ENCODE results near the gene FOXP1. TPM values are rescaled to one million over a fixed set of nuclear protein-coding genes. Genes with fewer than 3 reads are reported as not detected.
A peak's percentile ranks its signal among the peaks of the same experiment; 100 is the strongest.

Gene FOXP1
- total and polyA plus RNA-seq, 2 of the 13 experiments (the other 11 are each of a cell fraction or from before 2014, with no cell fraction given): 40.4 to 59.0 TPM

DNA sequence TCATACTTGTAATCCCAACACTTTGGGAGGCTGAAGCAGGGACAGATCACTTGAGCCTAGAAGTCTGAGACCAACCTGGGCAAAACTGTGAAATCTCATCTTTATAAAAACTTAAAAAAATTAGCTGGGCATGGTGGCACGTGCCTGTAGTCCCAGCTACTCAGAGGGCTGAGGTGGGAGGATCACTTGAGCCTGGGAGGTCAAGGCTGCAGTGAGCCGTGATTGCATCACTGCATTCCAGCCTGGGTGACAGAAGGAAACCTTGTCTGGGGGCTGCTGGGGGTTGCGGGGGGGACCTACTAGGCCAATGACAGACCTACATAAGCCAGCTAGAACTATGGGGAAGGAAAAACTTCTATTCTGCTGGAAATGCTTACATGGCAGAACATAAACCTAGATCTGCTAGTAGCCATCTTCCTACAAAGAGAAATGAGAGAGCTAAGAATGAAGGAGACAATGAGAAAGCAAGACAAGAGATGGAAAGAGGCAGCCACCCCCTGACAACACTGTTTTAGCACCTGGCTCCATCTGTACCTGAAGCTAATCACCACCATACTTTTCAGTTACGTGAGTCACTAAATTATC, 23.9 kb downstream of the FOXP1 start (continued):
- TF ChIP-seq ZNF33A (CRISPR knock-in tag; IDR thresholded peaks at IDR 0.05; ENCODE audit: borderline replicate concordance): no peak
- TF ChIP-seq, protein P1, sequence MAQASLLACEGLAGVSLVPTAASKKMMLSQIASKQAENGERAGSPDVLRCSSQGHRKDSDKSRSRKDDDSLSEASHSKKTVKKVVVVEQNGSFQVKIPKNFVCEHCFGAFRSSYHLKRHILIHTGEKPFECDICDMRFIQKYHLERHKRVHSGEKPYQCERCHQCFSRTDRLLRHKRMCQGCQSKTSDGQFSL (CRISPR knock-in tag; IDR thresholded peaks at IDR 0.05): no peak
- TF ChIP-seq ZSCAN31 (CRISPR knock-in tag; IDR thresholded peaks at IDR 0.05; ENCODE audit: low read depth): no peak
- TF ChIP-seq IKZF4 (CRISPR knock-in tag; IDR thresholded peaks at IDR 0.05; ENCODE audit: borderline replicate concordance, low read depth, not compliant biosample characterization): no peak
- no peak for TF ChIP-seq SATB2 (CRISPR knock-in tag; IDR thresholded peaks at IDR 0.05)
- TF ChIP-seq ZNF670 (CRISPR knock-in tag; IDR thresholded peaks at IDR 0.05; ENCODE audit: borderline replicate concordance): no peak; the same call in 1 of the 2 replicates
- no peak for TF ChIP-seq ZNF557 (CRISPR knock-in tag; IDR thresholded peaks at IDR 0.05)
- no peak for TF ChIP-seq NR1H2 (CRISPR knock-in tag; IDR thresholded peaks at IDR 0.05; ENCODE audit: borderline replicate concordance, low read depth)
- TF ChIP-seq GLI4 (CRISPR knock-in tag; IDR thresholded peaks at IDR 0.05; ENCODE audit: borderline replicate concordance): no peak
- TF ChIP-seq PAWR (CRISPR knock-in tag; IDR thresholded peaks at IDR 0.05; ENCODE audit: borderline replicate concordance): no peak
- TF ChIP-seq KLF9 (CRISPR knock-in tag; IDR thresholded peaks at IDR 0.05; ENCODE audit: low read depth): no peak
- TF ChIP-seq JUN (CRISPR knock-in tag; IDR thresholded peaks at IDR 0.05): no peak
- no peak for TF ChIP-seq TMF1 (CRISPR knock-in tag; IDR thresholded peaks at IDR 0.05; ENCODE audit: low read depth)
- TF ChIP-seq SRF (IDR thresholded peaks at IDR 0.05; ENCODE audit: low read depth, low read length): no peak
- TF ChIP-seq EZH2 (conservative IDR thresholded peaks at IDR 0.05; ENCODE audit: low read depth, low read length): no peak
- TF ChIP-seq TBX2 (CRISPR knock-in tag; IDR thresholded peaks at IDR 0.05; ENCODE audit: borderline replicate concordance): peak; percentile 64; the same call in 1 of the 2 replicates
- TF ChIP-seq, protein P2, sequence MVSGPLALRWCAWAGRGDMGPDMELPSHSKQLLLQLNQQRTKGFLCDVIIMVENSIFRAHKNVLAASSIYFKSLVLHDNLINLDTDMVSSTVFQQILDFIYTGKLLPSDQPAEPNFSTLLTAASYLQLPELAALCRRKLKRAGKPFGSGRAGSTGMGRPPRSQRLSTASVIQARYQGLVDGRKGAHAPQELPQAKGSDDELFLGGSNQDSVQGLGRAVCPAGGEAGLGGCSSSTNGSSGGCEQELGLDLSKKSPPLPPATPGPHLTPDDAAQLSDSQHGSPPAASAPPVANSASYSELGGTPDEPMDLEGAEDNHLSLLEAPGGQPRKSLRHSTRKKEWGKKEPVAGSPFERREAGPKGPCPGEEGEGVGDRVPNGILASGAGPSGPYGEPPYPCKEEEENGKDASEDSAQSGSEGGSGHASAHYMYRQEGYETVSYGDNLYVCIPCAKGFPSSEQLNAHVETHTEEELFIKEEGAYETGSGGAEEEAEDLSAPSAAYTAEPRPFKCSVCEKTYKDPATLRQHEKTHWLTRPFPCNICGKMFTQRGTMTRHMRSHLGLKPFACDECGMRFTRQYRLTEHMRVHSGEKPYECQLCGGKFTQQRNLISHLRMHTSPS (CRISPR knock-in tag; IDR thresholded peaks at IDR 0.05; ENCODE audit: low read depth): no peak
- no peak for TF ChIP-seq BRD4 (CRISPR knock-in tag; IDR thresholded peaks at IDR 0.05)
- TF ChIP-seq ZBTB3 (CRISPR knock-in tag; IDR thresholded peaks at IDR 0.05; ENCODE audit: borderline replicate concordance, low read depth): no peak
- TF ChIP-seq, protein P3, sequence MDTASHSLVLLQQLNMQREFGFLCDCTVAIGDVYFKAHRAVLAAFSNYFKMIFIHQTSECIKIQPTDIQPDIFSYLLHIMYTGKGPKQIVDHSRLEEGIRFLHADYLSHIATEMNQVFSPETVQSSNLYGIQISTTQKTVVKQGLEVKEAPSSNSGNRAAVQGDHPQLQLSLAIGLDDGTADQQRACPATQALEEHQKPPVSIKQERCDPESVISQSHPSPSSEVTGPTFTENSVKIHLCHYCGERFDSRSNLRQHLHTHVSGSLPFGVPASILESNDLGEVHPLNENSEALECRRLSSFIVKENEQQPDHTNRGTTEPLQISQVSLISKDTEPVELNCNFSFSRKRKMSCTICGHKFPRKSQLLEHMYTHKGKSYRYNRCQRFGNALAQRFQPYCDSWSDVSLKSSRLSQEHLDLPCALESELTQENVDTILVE (CRISPR knock-in tag; IDR thresholded peaks at IDR 0.05): no peak
- 0 out of 2 replicates have a peak, but pooled peaks have one; percentile 31 for TF ChIP-seq ZBTB38 (CRISPR knock-in tag; IDR thresholded peaks at IDR 0.05)
- TF ChIP-seq, protein P4, sequence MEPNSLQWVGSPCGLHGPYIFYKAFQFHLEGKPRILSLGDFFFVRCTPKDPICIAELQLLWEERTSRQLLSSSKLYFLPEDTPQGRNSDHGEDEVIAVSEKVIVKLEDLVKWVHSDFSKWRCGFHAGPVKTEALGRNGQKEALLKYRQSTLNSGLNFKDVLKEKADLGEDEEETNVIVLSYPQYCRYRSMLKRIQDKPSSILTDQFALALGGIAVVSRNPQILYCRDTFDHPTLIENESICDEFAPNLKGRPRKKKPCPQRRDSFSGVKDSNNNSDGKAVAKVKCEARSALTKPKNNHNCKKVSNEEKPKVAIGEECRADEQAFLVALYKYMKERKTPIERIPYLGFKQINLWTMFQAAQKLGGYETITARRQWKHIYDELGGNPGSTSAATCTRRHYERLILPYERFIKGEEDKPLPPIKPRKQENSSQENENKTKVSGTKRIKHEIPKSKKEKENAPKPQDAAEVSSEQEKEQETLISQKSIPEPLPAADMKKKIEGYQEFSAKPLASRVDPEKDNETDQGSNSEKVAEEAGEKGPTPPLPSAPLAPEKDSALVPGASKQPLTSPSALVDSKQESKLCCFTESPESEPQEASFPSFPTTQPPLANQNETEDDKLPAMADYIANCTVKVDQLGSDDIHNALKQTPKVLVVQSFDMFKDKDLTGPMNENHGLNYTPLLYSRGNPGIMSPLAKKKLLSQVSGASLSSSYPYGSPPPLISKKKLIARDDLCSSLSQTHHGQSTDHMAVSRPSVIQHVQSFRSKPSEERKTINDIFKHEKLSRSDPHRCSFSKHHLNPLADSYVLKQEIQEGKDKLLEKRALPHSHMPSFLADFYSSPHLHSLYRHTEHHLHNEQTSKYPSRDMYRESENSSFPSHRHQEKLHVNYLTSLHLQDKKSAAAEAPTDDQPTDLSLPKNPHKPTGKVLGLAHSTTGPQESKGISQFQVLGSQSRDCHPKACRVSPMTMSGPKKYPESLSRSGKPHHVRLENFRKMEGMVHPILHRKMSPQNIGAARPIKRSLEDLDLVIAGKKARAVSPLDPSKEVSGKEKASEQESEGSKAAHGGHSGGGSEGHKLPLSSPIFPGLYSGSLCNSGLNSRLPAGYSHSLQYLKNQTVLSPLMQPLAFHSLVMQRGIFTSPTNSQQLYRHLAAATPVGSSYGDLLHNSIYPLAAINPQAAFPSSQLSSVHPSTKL (CRISPR knock-in tag; IDR thresholded peaks at IDR 0.05): peak; percentile 88
